H9 (cell line): ENCODE measurements around the gene TTC21B. TPM values are rescaled to one million over a fixed set of nuclear protein-coding genes. Genes with fewer than 3 reads are reported as not detected.

Source experiments
- DNase-seq: peaks from one replicate; pipeline ENCODE4 v3.0.0-alpha.2; 2017
- H2AFZ ChIP-seq: one replicate; pipeline ENCODE4 v1.6.1; 2013; ENCODE audit warnings: mild to moderate bottlenecking, low read length, control low read depth, moderate library complexity
- H2AK5ac ChIP-seq: 2 replicates; pipeline ENCODE4 v1.6.1; 2013; ENCODE audit warnings: low read length, control low read depth, mixed read lengths; ENCODE audit not compliant: insufficient read length
- H2BK120ac ChIP-seq: one replicate; pipeline ENCODE4 v1.6.1; 2013; ENCODE audit warnings: low read depth, mild to moderate bottlenecking, low read length, control low read depth, inconsistent platforms; ENCODE audit not compliant: poor library complexity, severe bottlenecking
- H2BK12ac ChIP-seq: 2 replicates; pipeline ENCODE4 v1.6.1; 2013; ENCODE audit warnings: low read length, control low read depth, mixed read lengths, low read depth; ENCODE audit not compliant: insufficient read length
- H2BK15ac ChIP-seq: 2 replicates; pipeline ENCODE4 v1.6.1; 2013; ENCODE audit warnings: low read depth, low read length, control low read depth
- H2BK20ac ChIP-seq: one replicate; pipeline ENCODE4 v1.6.1; 2013; ENCODE audit warnings: low read depth, mild to moderate bottlenecking, low read length, control low read depth, inconsistent platforms; ENCODE audit not compliant: poor library complexity, severe bottlenecking
- H2BK5ac ChIP-seq: 2 replicates; pipeline ENCODE4 v1.6.1; 2013; ENCODE audit warnings: low read length, control low read depth, mixed read lengths; ENCODE audit not compliant: insufficient read length
- H3K14ac ChIP-seq: 2 replicates; pipeline ENCODE4 v1.6.1; 2013; ENCODE audit warnings: low read length, control low read depth; ENCODE audit not compliant: insufficient read depth
- H3K18ac ChIP-seq: 2 replicates; pipeline ENCODE4 v1.6.1; 2013; ENCODE audit warnings: low read depth, mild to moderate bottlenecking, mixed read lengths, low read length, control low read depth; ENCODE audit not compliant: insufficient read length
- H3K23ac ChIP-seq: 2 replicates; pipeline ENCODE4 v1.6.1; 2013; ENCODE audit warnings: low read length, control low read depth, mixed read lengths, low read depth; ENCODE audit not compliant: insufficient read length
- H3K23me2 ChIP-seq: 2 replicates; pipeline ENCODE4 v1.6.1; 2013; ENCODE audit warnings: low read depth, mild to moderate bottlenecking, mixed read lengths, low read length, control low read depth; ENCODE audit not compliant: insufficient read length, poor library complexity, severe bottlenecking
- H3K27ac ChIP-seq: 2 replicates; pipeline ENCODE4 v1.5.1; 2013; ENCODE audit warnings: low read length, control low read depth, mixed read lengths, low read depth; ENCODE audit not compliant: insufficient read length
- H3K27me3 ChIP-seq: 2 replicates; pipeline ENCODE4 v1.6.1; 2013; ENCODE audit warnings: low read length, control low read depth, inconsistent platforms; ENCODE audit not compliant: insufficient read depth
- H3K4ac ChIP-seq: 2 replicates; pipeline ENCODE4 v1.6.1; 2013; ENCODE audit warnings: low read depth, mild to moderate bottlenecking, control low read depth, inconsistent platforms, low read length, moderate library complexity
- H3K4me1 ChIP-seq: 2 replicates; pipeline ENCODE4 v1.6.1; 2013; ENCODE audit warnings: low read length, control low read depth, inconsistent platforms; ENCODE audit not compliant: insufficient read depth
- H3K4me2 ChIP-seq: 2 replicates; pipeline ENCODE4 v1.6.1; 2013; ENCODE audit warnings: low read length, control low read depth, mixed read lengths; ENCODE audit not compliant: insufficient read length, insufficient read depth
- H3K56ac ChIP-seq: 2 replicates; pipeline ENCODE4 v1.6.1; 2013; ENCODE audit warnings: low read depth, mild to moderate bottlenecking, mixed read lengths, low read length, control low read depth; ENCODE audit not compliant: insufficient read length
- H3K79me1 ChIP-seq: 2 replicates; pipeline ENCODE4 v1.6.1; 2013; ENCODE audit warnings: low read depth, mild to moderate bottlenecking, moderate library complexity, low read length, control low read depth, inconsistent platforms; ENCODE audit not compliant: insufficient read depth, poor library complexity, severe bottlenecking
- H3K79me2 ChIP-seq: 2 replicates; pipeline ENCODE4 v1.6.1; 2013; ENCODE audit warnings: low read length, control low read depth, inconsistent platforms; ENCODE audit not compliant: insufficient read depth
- H3K9ac ChIP-seq: 2 replicates; pipeline ENCODE4 v1.6.1; 2013; ENCODE audit warnings: low read length, control low read depth, mixed read lengths; ENCODE audit not compliant: insufficient read length; ENCODE audit errors: extremely low read depth
- H3K9me3 ChIP-seq: one replicate; pipeline ENCODE4 v1.6.1; 2013; ENCODE audit warnings: low read depth, low read length, inconsistent platforms; ENCODE audit not compliant: control insufficient read depth
- H3T11ph ChIP-seq: one replicate; pipeline ENCODE4 v1.6.1; 2013; ENCODE audit warnings: mild to moderate bottlenecking, low read length, control low read depth, inconsistent platforms
- H4K20me1 ChIP-seq: one replicate; pipeline ENCODE4 v1.6.1; 2013; ENCODE audit not compliant: control insufficient read depth, insufficient read length, insufficient read depth
- H4K5ac ChIP-seq: 2 replicates; pipeline ENCODE4 v1.6.1; 2013; ENCODE audit warnings: low read depth, mild to moderate bottlenecking, mixed read lengths, low read length, control low read depth; ENCODE audit not compliant: insufficient read length
- H4K8ac ChIP-seq: replicated peaks from 2 replicates; pipeline ENCODE4 v1.6.1; 2013; ENCODE audit warnings: low read length, control low read depth, mixed read lengths, low read depth; ENCODE audit not compliant: insufficient read length
- H4K91ac ChIP-seq: 2 replicates; pipeline ENCODE4 v1.6.1; 2013; ENCODE audit warnings: low read depth, mild to moderate bottlenecking, moderate library complexity, mixed read lengths, low read length, control low read depth; ENCODE audit not compliant: insufficient read length
- H3K27ac Mint-ChIP-seq, 3 experiments: 2 replicates in 2 of 3; 3 replicates in 1 of 3; pipeline ENCODE4 v1.8.0; 2020 to 2021; ENCODE audit warnings: mixed read lengths in 3 of 3, mild to moderate bottlenecking in 1 of 3, moderate library complexity in 1 of 3
- H3K27me3 Mint-ChIP-seq: 2 replicates; pipeline ENCODE4 v1.8.0; 2021; ENCODE audit warnings: low read depth, mild to moderate bottlenecking, moderate library complexity, mixed read lengths
- H3K36me3 Mint-ChIP-seq, 3 experiments: 2 replicates in 2 of 3; 3 replicates in 1 of 3; pipeline ENCODE4 v1.8.0; 2020 to 2021; ENCODE audit warnings: low read depth in 3 of 3, mixed read lengths in 3 of 3; ENCODE audit not compliant: insufficient read depth in 1 of 3
- H3K4me1 Mint-ChIP-seq, 2 experiments: 2 replicates each; pipeline ENCODE4 v1.8.0; 2020; ENCODE audit warnings: mixed read lengths in 2 of 2
- H3K4me3 Mint-ChIP-seq, 2 experiments: 2 replicates in 1 of 2; 3 replicates in 1 of 2; pipeline ENCODE4 v1.8.0; 2020 to 2021; ENCODE audit warnings: mild to moderate bottlenecking in 2 of 2, mixed read lengths in 2 of 2, moderate library complexity in 1 of 2
- H3K9me3 Mint-ChIP-seq, 2 experiments: 2 replicates in 1 of 2; 3 replicates in 1 of 2; pipeline ENCODE4 v1.8.0; 2020; ENCODE audit warnings: mild to moderate bottlenecking in 2 of 2, mixed read lengths in 2 of 2, moderate library complexity in 1 of 2
- CTCF ChIP-seq: fragments of 200-600 bp; sonication (generic); conservative IDR thresholded peaks from 3 replicates; pipeline ENCODE4 v1.8.0; 2021; ENCODE audit warnings: antibody characterized with exemption, mild to moderate bottlenecking
- WGBS: extraction: QIAGEN DNeasy Blood & Tissue Kit; methylation state at CpG from one replicate; pipeline ENCODE4 v1.1.7; 2013; ENCODE audit warnings: missing lambda C conversion rate, low lambda C conversion rate, mixed read lengths; ENCODE audit not compliant: insufficient read length; ENCODE audit errors: extremely low coverage; 5-methylcytosine and 5-hydroxymethylcytosine counted together
- total RNA-seq: library from RNA; stranded (reverse); gene quantifications from 2 replicates; pipeline ENCODE4 v1.2.1, GENCODE V29; 2021

Gene TTC21B
- total RNA-seq, 1 experiment from 2014 or later, result 16.6 TPM

- no peaks in the 10 kb centered on the region for H3K79me2 ChIP-seq
- no peak overlapping the region for H4K5ac ChIP-seq
- no peaks in the 10 kb centered on the region for H3K9me3 Mint-ChIP-seq
- H3K27ac ChIP-seq, result no peak overlapping the region
- H2BK120ac ChIP-seq, result no peak overlapping the region
- no peak overlapping the region for H2AK5ac ChIP-seq
- H4K8ac ChIP-seq, result no peak overlapping the region
- H3K4me3 Mint-ChIP-seq, result no peak overlapping the region
- no peak overlapping the region for H3K56ac ChIP-seq
- H2BK15ac ChIP-seq, result no peak overlapping the region
- H3K4ac ChIP-seq, result no peak overlapping the region
- H3K23ac ChIP-seq, result no peak overlapping the region
- no peaks in the 10 kb centered on the region for H3K23me2 ChIP-seq
- no CpG with 5 or more reads among the region's 1 CpG for WGBS
- H3K9me3 ChIP-seq, result no peaks in the 10 kb centered on the region
- H3K18ac ChIP-seq, result no peak overlapping the region
- H3K9ac ChIP-seq, result no peak overlapping the region
- no peak for DNase-seq
- H3T11ph ChIP-seq, result no peak overlapping the region
- H3K4me2 ChIP-seq, result no peak overlapping the region
- no peaks in the 10 kb centered on the region for H3K27me3 ChIP-seq
- H3K4me1 Mint-ChIP-seq, result no peaks in the 10 kb centered on the region
- no peaks in the 10 kb centered on the region for H3K79me1 ChIP-seq
- H3K36me3 Mint-ChIP-seq, result peaks cover 6 to 20% (median 13%) of the 10 kb centered on the region in 3 experiments; a peak in 6 of 7 replicates
- no peak overlapping the region for H4K91ac ChIP-seq
- H3K27me3 Mint-ChIP-seq, result no peaks in the 10 kb centered on the region
- TF ChIP-seq CTCF, result no peak
- H2BK5ac ChIP-seq, result no peak overlapping the region
- H2BK12ac ChIP-seq, result no peak overlapping the region
- H2BK20ac ChIP-seq, result no peak overlapping the region
- H3K14ac ChIP-seq, result no peak overlapping the region
- H2AFZ ChIP-seq, result no peak overlapping the region
- no peaks in the 10 kb centered on the region for H3K4me1 ChIP-seq
- no peaks in the 10 kb centered on the region for H4K20me1 ChIP-seq
- no peak overlapping the region for H3K27ac Mint-ChIP-seq
Measured at GRCh38 chr2:165876269-165876668, 77.3 kb downstream of the TTC21B start.
